Smooth muscle cell (in vitro differentiated cells): ENCODE measurements around the gene CGGBP1. TPM values are rescaled to one million over a fixed set of nuclear protein-coding genes. Genes with fewer than 3 reads are reported as not detected.

Experiments
- DNase-seq: peaks from one replicate; lab custom pipeline; 2025; ENCODE audit not compliant: unreplicated experiment; lab: John Stamatoyannopoulos, UW
- H2AFZ ChIP-seq: fragments of 200-600 bp; sonication (generic); 2 replicates; pipeline ENCODE4 v1.6.0; 2016; ENCODE audit warnings: antibody characterized with exemption, low read depth, mild to moderate bottlenecking
- H3F3A ChIP-seq: fragments of 200-600 bp; sonication (generic); 2 replicates; pipeline ENCODE4 v1.6.0; 2017; ENCODE audit warnings: antibody characterized with exemption, low read depth
- H3K27ac ChIP-seq: fragments of 200-600 bp; sonication (generic); 2 replicates; pipeline ENCODE4 v1.5.1; 2016; ENCODE audit warnings: low read depth, mild to moderate bottlenecking
- H3K27me3 ChIP-seq: fragments of 200-600 bp; sonication (generic); 2 replicates; pipeline ENCODE4 v1.6.1; 2016; ENCODE audit warnings: low read depth, mild to moderate bottlenecking
- H3K36me3 ChIP-seq: fragments of 200-600 bp; sonication (generic); 2 replicates; pipeline ENCODE4 v1.5.1; 2016; ENCODE audit warnings: low read depth
- H3K4me1 ChIP-seq: fragments of 200-600 bp; sonication (generic); 2 replicates; pipeline ENCODE4 v1.5.1; 2016; ENCODE audit warnings: low read depth
- H3K4me2 ChIP-seq: fragments of 200-600 bp; sonication (generic); 2 replicates; pipeline ENCODE4 v1.6.0; 2016; ENCODE audit warnings: mild to moderate bottlenecking
- H3K4me3 ChIP-seq: fragments of 200-600 bp; sonication (generic); 2 replicates; pipeline ENCODE4 v1.5.1; 2016; ENCODE audit warnings: mild to moderate bottlenecking
- H3K79me2 ChIP-seq: fragments of 200-600 bp; sonication (generic); 2 replicates; pipeline ENCODE4 v1.6.0; 2016; ENCODE audit warnings: low read depth, mild to moderate bottlenecking
- H3K9ac ChIP-seq: fragments of 200-600 bp; sonication (generic); 2 replicates; pipeline ENCODE4 v1.6.0; 2016; ENCODE audit warnings: low read depth
- H3K9me3 ChIP-seq: fragments of 200-600 bp; sonication (generic); replicated peaks from 2 replicates; pipeline ENCODE4 v1.5.1; 2016; ENCODE audit warnings: low read depth
- H4K20me1 ChIP-seq: fragments of 200-600 bp; sonication (generic); 2 replicates; pipeline ENCODE4 v1.6.0; 2016; ENCODE audit warnings: low read depth
- CTCF ChIP-seq: fragments of 200-600 bp; sonication (generic); IDR thresholded peaks from 2 replicates; pipeline ENCODE4 v1.5.1; 2017; ENCODE audit warnings: borderline replicate concordance, mild to moderate bottlenecking, antibody characterized with exemption; ENCODE audit not compliant: insufficient read depth, poor library complexity, severe bottlenecking
- WGBS: methylation state at CpG from one replicate; pipeline ENCODE4 v1.1.7; 2016; ENCODE audit warnings: low lambda C conversion rate; 5-methylcytosine and 5-hydroxymethylcytosine counted together
- polyA plus RNA-seq: library from polyadenylated mRNA; unstranded; fragments of >200 nt; fragmentation: Nextera tagmentation; extraction: Ambion mirVana; gene quantifications from 2 replicates; pipeline ENCODE4 v1.2.1, GENCODE V29; 2016
- total RNA-seq: library from RNA; depleted of rRNA; stranded (reverse); fragments of >200 nt; gene quantifications from 2 replicates; pipeline ENCODE4 v1.2.3, GENCODE V29; 2014

The CGGBP1 gene
- total and polyA plus RNA-seq, 2 experiments from 2014 or later: 38.3 to 62.3 TPM

GRCh38 chr3:88084097-88084501 is 25.3 kb upstream of the CGGBP1 start:
- WGBS: 89% methylated on average over 2 of the region's 2 CpGs

GRCh38 chr3:88082854-88083253 is 24.0 kb upstream of the CGGBP1 start:
- WGBS: 94% methylated on average over 2 of the region's 2 CpGs
- no peaks in the 10 kb centered on the region for H3K4me1 ChIP-seq
- H4K20me1 ChIP-seq: peaks cover 81% of the 10 kb centered on the region
- H3K4me3 ChIP-seq: no peak overlapping the region
- no peaks in the 10 kb centered on the region for H3K9me3 ChIP-seq
- H3K27ac ChIP-seq: no peak overlapping the region
- no peak overlapping the region for H3K4me2 ChIP-seq
- H3K36me3 ChIP-seq: peaks cover 15% of the 10 kb centered on the region
- DNase-seq: no peak
- peaks cover 81% of the 10 kb centered on the region for H3K79me2 ChIP-seq
- H3F3A ChIP-seq: no peaks in the 10 kb centered on the region
- no peak overlapping the region for H2AFZ ChIP-seq
- H3K9ac ChIP-seq: no peak overlapping the region
- no peaks in the 10 kb centered on the region for H3K27me3 ChIP-seq
- TF ChIP-seq CTCF: no peak

More at GRCh38 chr3:88084097-88084501, 25.3 kb upstream of the CGGBP1 start:
- no peaks in the 10 kb centered on the region for H3F3A ChIP-seq
- H3K36me3 ChIP-seq: peaks cover 20% of the 10 kb centered on the region
- H3K4me1 ChIP-seq: no peaks in the 10 kb centered on the region
- no peak overlapping the region for H3K27ac ChIP-seq
- peaks cover 69% of the 10 kb centered on the region for H4K20me1 ChIP-seq
- H3K9ac ChIP-seq: no peak overlapping the region
- H3K27me3 ChIP-seq: no peaks in the 10 kb centered on the region
- TF ChIP-seq CTCF: no peak
- H3K79me2 ChIP-seq: peaks cover 75% of the 10 kb centered on the region
- H3K4me2 ChIP-seq: no peak overlapping the region
- no peaks in the 10 kb centered on the region for H3K9me3 ChIP-seq
- no peak for DNase-seq
- no peak overlapping the region for H2AFZ ChIP-seq
- H3K4me3 ChIP-seq: no peak overlapping the region

- H4K20me1 ChIP-seq: peaks cover 94% of the 10 kb centered on the region
- H3K4me3 ChIP-seq: no peak overlapping the region
- no peaks in the 10 kb centered on the region for H3K4me1 ChIP-seq
- H3K9me3 ChIP-seq: no peaks in the 10 kb centered on the region
- no peak overlapping the region for H3K27ac ChIP-seq
- no peak overlapping the region for H2AFZ ChIP-seq
- H3K4me2 ChIP-seq: no peak overlapping the region
- H3K27me3 ChIP-seq: no peaks in the 10 kb centered on the region
- no peak for TF ChIP-seq CTCF
- no peaks in the 10 kb centered on the region for H3F3A ChIP-seq
- over 99% methylated on average over 3 of the region's 3 CpGs for WGBS
- H3K79me2 ChIP-seq: peaks cover 97% of the 10 kb centered on the region
- H3K9ac ChIP-seq: no peak overlapping the region
- DNase-seq: no peak
- peaks cover 4% of the 10 kb centered on the region for H3K36me3 ChIP-seq
Measured at GRCh38 chr3:88078932-88079331, 20.1 kb upstream of the CGGBP1 start.

GRCh38 chr3:88076712-88077111 is 17.9 kb upstream of the CGGBP1 start:
- H3K27ac ChIP-seq: no peak overlapping the region
- H3K79me2 ChIP-seq: peaks cover 99% of the 10 kb centered on the region
- H2AFZ ChIP-seq: no peak overlapping the region
- H3F3A ChIP-seq: no peaks in the 10 kb centered on the region
- H3K9ac ChIP-seq: no peak overlapping the region
- TF ChIP-seq CTCF: no peak
- no peaks in the 10 kb centered on the region for H3K27me3 ChIP-seq
- H3K4me2 ChIP-seq: no peak overlapping the region
- 97% methylated on average over 1 of the region's 1 CpG for WGBS
- DNase-seq: no peak
- no peak overlapping the region for H3K4me3 ChIP-seq
- H3K9me3 ChIP-seq: no peaks in the 10 kb centered on the region
- peaks cover 94% of the 10 kb centered on the region for H4K20me1 ChIP-seq
- peaks cover 2% of the 10 kb centered on the region for H3K36me3 ChIP-seq
- no peaks in the 10 kb centered on the region for H3K4me1 ChIP-seq
